AG10803 (cell line): ENCODE results near the gene OR6C4.
"Not testable (repeated sequence)": the region's sequence is repeated elsewhere in the genome, so short reads cannot be mapped to it uniquely, and the experiment has no call there.

Experiments used
- DNase-seq: peaks from one replicate; pipeline ENCODE4 v3.0.0; 2010; ENCODE audit warnings: low read depth
- H3K4me3 ChIP-seq: 2 replicates; pipeline ENCODE4 v1.5.1; 2011; ENCODE audit warnings: mild to moderate bottlenecking, low read length, control low read depth
- TF ChIP-seq, protein P1 (sequence below): conservative IDR thresholded peaks from 2 replicates; pipeline ENCODE4 v1.5.1; 2011; ENCODE audit warnings: mild to moderate bottlenecking, low read length, control low read depth, inconsistent platforms

The OR6C4 gene

DNA sequence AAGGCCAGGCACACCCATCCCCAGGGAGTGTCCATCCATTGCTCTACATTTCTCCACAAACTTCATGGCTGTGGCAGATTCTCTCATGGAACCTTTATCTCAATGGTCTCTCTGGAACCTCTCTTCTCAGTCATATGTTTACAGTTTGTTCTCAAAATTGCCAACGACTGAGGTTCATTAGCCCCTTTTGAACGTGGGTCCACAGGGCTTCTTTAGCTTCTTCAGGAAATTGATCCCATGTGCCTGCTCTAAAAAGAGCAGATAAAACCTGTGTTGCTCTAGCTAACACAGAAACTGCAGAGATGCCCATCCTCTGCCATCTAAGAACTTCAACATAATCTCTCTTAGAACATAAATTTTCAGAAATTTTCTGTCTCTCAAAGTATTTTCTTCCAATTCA is at the start of gene OR6C4:
TSS of gene OR6C4 (plus strand) at position 301 of the 400 bp plus-strand sequence. CDS start 1,625 bp downstream, outside the sequence.
- TF ChIP-seq, protein P1, sequence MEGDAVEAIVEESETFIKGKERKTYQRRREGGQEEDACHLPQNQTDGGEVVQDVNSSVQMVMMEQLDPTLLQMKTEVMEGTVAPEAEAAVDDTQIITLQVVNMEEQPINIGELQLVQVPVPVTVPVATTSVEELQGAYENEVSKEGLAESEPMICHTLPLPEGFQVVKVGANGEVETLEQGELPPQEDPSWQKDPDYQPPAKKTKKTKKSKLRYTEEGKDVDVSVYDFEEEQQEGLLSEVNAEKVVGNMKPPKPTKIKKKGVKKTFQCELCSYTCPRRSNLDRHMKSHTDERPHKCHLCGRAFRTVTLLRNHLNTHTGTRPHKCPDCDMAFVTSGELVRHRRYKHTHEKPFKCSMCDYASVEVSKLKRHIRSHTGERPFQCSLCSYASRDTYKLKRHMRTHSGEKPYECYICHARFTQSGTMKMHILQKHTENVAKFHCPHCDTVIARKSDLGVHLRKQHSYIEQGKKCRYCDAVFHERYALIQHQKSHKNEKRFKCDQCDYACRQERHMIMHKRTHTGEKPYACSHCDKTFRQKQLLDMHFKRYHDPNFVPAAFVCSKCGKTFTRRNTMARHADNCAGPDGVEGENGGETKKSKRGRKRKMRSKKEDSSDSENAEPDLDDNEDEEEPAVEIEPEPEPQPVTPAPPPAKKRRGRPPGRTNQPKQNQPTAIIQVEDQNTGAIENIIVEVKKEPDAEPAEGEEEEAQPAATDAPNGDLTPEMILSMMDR, result no peak
- H3K4me3 ChIP-seq, result no peak within 1 kb of the TSS
- no peak for DNase-seq

DNA sequence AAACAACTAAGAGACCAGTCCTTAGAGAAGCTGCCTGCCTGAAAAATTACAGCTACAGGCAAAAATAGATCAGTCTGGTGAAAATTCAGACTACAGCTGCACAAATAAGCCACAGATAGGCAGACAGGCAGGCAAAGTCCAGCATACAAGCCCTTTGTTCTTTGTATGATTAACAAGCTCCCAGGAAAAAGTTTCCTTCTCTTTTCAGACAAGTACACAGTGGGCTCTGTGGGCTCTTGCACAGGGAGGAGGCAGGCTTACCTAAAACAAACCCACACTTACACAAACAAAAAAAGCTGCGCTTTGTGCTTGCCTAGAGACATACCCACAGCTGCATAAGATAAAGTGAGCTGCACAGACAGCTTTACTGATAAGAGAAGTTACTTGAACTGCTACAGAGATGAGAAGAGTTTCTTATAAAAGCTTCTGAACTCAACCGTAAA is 49.6 kb upstream of the OR6C4 start:
- no peak for DNase-seq
- H3K4me3 ChIP-seq, result no peak overlapping the region
- TF ChIP-seq, protein P1, result no peak

DNA sequence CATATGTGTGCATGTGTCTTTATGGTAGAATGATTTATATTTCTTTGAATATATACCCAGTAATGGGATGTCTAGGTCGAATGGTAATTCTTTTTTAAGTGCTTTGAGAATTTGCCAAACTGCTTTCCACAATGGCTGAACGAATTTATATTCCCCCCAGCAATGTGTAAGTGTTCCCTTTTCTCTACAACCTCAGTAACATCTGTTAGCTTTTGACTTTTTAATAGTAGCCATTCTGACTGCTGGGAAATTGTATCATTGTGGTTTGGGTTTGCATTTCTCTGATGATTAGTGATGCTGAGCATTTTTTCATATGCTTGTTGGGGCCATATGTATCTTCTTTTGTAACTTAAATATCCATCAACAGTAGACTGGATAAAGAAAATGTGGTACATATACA is 47.8 kb upstream of the OR6C4 start:
- no peak overlapping the region for H3K4me3 ChIP-seq
- DNase-seq, result no peak
- TF ChIP-seq, protein P1, result no peak

- no peak overlapping the region for H3K4me3 ChIP-seq
- TF ChIP-seq, protein P1, result no peak
- DNase-seq, result no peak
These were observed 33.7 kb upstream of the OR6C4 start for GRCh38 chr12:55515696-55516095.

GRCh38 chr12:55516391-55516790 is 33.0 kb upstream of the OR6C4 start:
- TF ChIP-seq, protein P1, result no peak
- DNase-seq, result no peak
- no peak overlapping the region for H3K4me3 ChIP-seq

DNA sequence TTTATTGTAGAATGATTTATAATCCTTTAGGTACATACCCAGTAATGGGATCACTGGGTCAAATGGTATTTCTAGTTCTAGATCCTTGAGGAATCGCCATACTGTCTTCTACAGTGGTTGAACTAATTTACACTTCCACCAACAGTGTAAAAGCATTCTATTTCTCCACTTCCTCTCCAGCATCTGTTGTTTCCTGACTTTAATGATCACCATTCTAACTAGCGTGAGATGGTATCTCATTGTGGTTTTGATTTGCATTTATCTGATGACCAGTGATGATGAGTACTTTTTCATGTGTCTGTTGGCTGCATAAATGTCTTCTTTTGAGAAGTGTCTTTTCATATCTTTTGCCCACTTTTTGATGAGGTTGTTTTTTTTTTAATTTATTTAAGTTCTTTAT is 1.2 kb upstream of the OR6C4 start:
- DNase-seq, H3K4me3 ChIP-seq: not testable (repeated sequence)

DNA sequence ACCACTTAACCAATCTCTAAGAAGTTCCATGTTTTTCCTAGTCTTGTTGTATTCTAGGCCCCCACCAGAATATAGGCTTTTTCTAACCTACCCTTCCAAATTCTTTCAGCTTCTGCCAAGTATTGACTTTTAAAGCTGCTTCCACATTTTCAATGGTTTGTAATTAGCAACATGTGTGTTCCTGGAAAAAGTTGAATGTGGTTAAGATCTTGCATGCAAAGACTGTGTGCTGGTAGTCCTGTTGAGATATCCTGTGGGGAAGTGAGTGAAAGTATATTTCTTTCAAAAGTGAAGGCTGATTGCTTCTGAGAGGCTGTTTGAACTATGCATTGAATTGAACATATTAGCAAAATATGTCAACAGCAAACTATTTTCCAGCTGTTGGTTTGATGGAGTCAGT is 646 bp upstream of the OR6C4 start:
- no peak for DNase-seq
- TF ChIP-seq, protein P1, result no peak

GRCh38 chr12:55554296-55554695 is 4.9 kb downstream of the OR6C4 start:
- no peak for DNase-seq
- H3K4me3 ChIP-seq, result no peak overlapping the region
- TF ChIP-seq, protein P1, result no peak

More for the DNA sequence above, 646 bp upstream of the OR6C4 start:
- no peak overlapping the region for H3K4me3 ChIP-seq

DNA sequence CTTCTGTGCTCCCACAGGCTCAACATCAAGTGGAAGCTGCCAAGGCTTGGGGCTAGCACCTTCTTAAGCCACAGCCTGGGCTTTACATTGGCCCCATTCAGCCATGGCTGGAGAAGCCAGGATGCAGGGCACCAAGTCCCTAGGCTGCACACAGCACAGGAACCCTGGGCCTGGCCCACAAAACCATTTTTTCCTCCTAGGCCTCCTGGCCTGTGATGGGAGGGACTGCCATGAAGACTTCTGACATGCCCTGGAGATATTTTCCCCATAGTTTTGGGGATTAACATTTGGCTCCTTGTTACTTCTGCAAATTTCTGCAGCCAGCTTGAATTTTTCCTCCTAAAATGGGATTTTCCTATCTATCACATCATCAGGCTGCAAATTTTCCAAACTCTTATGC is 20.7 kb downstream of the OR6C4 start:
- not testable (repeated sequence) for DNase-seq, H3K4me3 ChIP-seq

DNA sequence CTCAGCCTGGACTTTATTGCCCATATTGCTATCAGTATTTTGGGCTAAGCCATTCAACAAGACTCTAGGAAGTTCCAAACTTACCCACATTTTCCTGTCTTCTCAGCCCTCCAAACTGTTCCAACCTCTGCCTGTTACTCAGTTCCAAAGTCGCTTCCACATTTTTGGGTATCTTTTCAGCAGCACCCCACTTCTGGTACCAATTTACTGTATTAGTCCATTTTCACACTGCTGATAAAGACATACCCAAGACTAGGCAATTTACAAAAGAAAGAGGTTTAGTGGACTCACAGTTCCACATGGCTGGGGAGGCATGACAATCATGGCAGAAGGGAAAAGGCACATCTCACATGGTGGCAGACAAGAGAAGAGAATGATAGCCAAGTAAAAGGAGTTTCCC is 21.3 kb downstream of the OR6C4 start:
- not testable (repeated sequence) for DNase-seq, H3K4me3 ChIP-seq
